GM23338 (cell line): ENCODE data around the gene VARS2. TPM values are rescaled to one million over a fixed set of nuclear protein-coding genes. Genes with fewer than 3 reads are reported as not detected.

Experiments
- ATAC-seq: fragments of 200-7000 bp; cut with Tn5 transposase; 3 replicates; pipeline ENCODE4 v1.9.1; 2020
- DNase-seq: peaks from one replicate; pipeline ENCODE4 v3.0.0-alpha.2; 2015; ENCODE audit warnings: low spot score
- H2AFZ ChIP-seq: fragments of 200-600 bp; sonication (generic); 2 replicates; pipeline ENCODE4 v1.8.0; 2016; ENCODE audit warnings: antibody characterized with exemption, mild to moderate bottlenecking, moderate library complexity
- H3F3A ChIP-seq: fragments of 200-600 bp; sonication (generic); replicated peaks from 2 replicates; pipeline ENCODE4 v1.8.0; 2017; ENCODE audit warnings: antibody characterized with exemption, mixed run types, low read depth
- H3K27ac ChIP-seq: fragments of 200-600 bp; sonication (generic); 2 replicates; pipeline ENCODE4 v1.6.1; 2016; ENCODE audit warnings: low read depth
- H3K27me3 ChIP-seq: fragments of 200-600 bp; sonication (generic); 2 replicates; pipeline ENCODE4 v1.8.0; 2016; ENCODE audit warnings: mild to moderate bottlenecking, mixed run types, moderate library complexity; ENCODE audit not compliant: insufficient read depth
- H3K36me3 ChIP-seq: fragments of 200-600 bp; sonication (generic); 2 replicates; pipeline ENCODE4 v1.8.0; 2016; ENCODE audit warnings: mild to moderate bottlenecking; ENCODE audit not compliant: insufficient read depth
- H3K4me1 ChIP-seq: fragments of 200-600 bp; sonication (generic); 2 replicates; pipeline ENCODE4 v1.8.0; 2016; ENCODE audit warnings: mild to moderate bottlenecking, moderate library complexity; ENCODE audit not compliant: insufficient read depth
- H3K4me2 ChIP-seq: fragments of 200-600 bp; sonication (generic); 2 replicates; pipeline ENCODE4 v1.7.1; 2017; ENCODE audit warnings: mixed run types
- H3K4me3 ChIP-seq: fragments of 200-600 bp; sonication (generic); 2 replicates; pipeline ENCODE4 v1.6.1; 2016; ENCODE audit warnings: mixed run types
- H3K79me2 ChIP-seq: fragments of 200-600 bp; sonication (generic); replicated peaks from 2 replicates; pipeline ENCODE4 v1.8.0; 2017; ENCODE audit warnings: mild to moderate bottlenecking; ENCODE audit not compliant: insufficient read depth
- H3K9me2 ChIP-seq: fragments of 200-600 bp; sonication (generic); 2 replicates; pipeline ENCODE4 v1.8.0; 2017; ENCODE audit not compliant: insufficient read depth
- H4K20me1 ChIP-seq: fragments of 200-600 bp; sonication (generic); replicated peaks from 2 replicates; pipeline ENCODE4 v1.8.0; 2017; ENCODE audit warnings: mild to moderate bottlenecking; ENCODE audit not compliant: insufficient read depth
- H3K27ac Mint-ChIP-seq: 2 replicates; pipeline ENCODE4 v1.8.0; 2020; ENCODE audit warnings: inconsistent platforms, mild to moderate bottlenecking, moderate library complexity, mixed read lengths
- H3K27me3 Mint-ChIP-seq: 3 replicates; pipeline ENCODE4 v1.8.0; 2022; ENCODE audit warnings: low read depth, mild to moderate bottlenecking, moderate library complexity, mixed read lengths, inconsistent platforms; ENCODE audit not compliant: insufficient read depth, poor library complexity
- H3K36me3 Mint-ChIP-seq: 3 replicates; pipeline ENCODE4 v1.8.0; 2021; ENCODE audit warnings: low read depth, mild to moderate bottlenecking, inconsistent platforms, moderate library complexity, mixed read lengths
- H3K4me1 Mint-ChIP-seq: 3 replicates; pipeline ENCODE4 v1.8.0; 2020; ENCODE audit warnings: mild to moderate bottlenecking, inconsistent platforms, mixed read lengths
- H3K4me3 Mint-ChIP-seq: 3 replicates; pipeline ENCODE4 v1.8.0; 2021; ENCODE audit warnings: moderate library complexity, mild to moderate bottlenecking, inconsistent platforms, mixed read lengths
- H3K9me3 Mint-ChIP-seq: 3 replicates; pipeline ENCODE4 v1.8.0; 2020; ENCODE audit warnings: moderate library complexity, mild to moderate bottlenecking, inconsistent platforms, mixed read lengths
- EZH2 ChIP-seq: fragments of 200-600 bp; sonication (generic); IDR thresholded peaks from one replicate; pipeline ENCODE4 v1.8.0; 2017; ENCODE audit warnings: antibody characterized with exemption, mild to moderate bottlenecking, low read depth; ENCODE audit not compliant: unreplicated experiment
- STAT1 ChIP-seq: IDR thresholded peaks from one replicate; pipeline ENCODE4 v1.6.1; 2016; ENCODE audit warnings: antibody characterized with exemption; ENCODE audit not compliant: unreplicated experiment
- ZNF114 ChIP-seq: fragments of 250-450 bp; sonication (Bioruptor Pico); IDR thresholded peaks from 2 replicates; pipeline ENCODE4 v1.5.0; 2020; ENCODE audit warnings: mild to moderate bottlenecking, moderate library complexity
- ZNF331 ChIP-seq: fragments of 250-450 bp; sonication (Bioruptor Pico); IDR thresholded peaks from 2 replicates; pipeline ENCODE4 v1.5.0; 2020; ENCODE audit warnings: low read depth, mild to moderate bottlenecking, moderate library complexity
- microRNA-seq: library from miRNA; unstranded; fragments of <30 nt; microRNA quantifications from one replicate; pipeline ENCODE4, GENCODE V29; 2017
- polyA plus RNA-seq: library from polyadenylated mRNA; unstranded; fragments of >200 nt; fragmentation: Nextera tagmentation; extraction: Ambion mirVana; gene quantifications from 2 replicates; pipeline ENCODE4 v1.2.1, GENCODE V29; 2016
- small RNA-seq: library from RNA; depleted of rRNA; stranded (forward); fragments of <200 nt; gene quantifications from one replicate; pipeline ENCODE3, GENCODE V24; 2014; ENCODE audit warnings: low replicate concordance
- total RNA-seq: library from RNA; depleted of rRNA; stranded (reverse); fragments of >200 nt; shearing (Covaris generic); gene quantifications from 2 replicates; pipeline ENCODE4 v1.2.3, GENCODE V29; 2014; rRNA removed
- TF ChIP-seq, protein P1 (sequence below), 2 experiments: fragments of 200-600 bp in 1 of 2; sonication (generic) in 1 of 2; conservative IDR thresholded peaks; 2 replicates each; pipeline versions ENCODE4 v1.5.1 to v1.6.1; 2016 to 2017; ENCODE audit warnings: antibody characterized with exemption in 2 of 2, low read depth in 2 of 2, mild to moderate bottlenecking in 2 of 2, moderate library complexity in 1 of 2

Gene VARS2
- total and polyA plus RNA-seq, 2 experiments from 2014 or later: 13.7 to 36.4 TPM

- ATAC-seq (no peak), DNase-seq (no peak)
- Histone ChIP-seq H4K20me1 (no peaks in the 10 kb centered on the region), H3K4me3 (no peak overlapping the region), H3K36me3 (no peaks in the 10 kb centered on the region), H3K9me2 (0 out of 2 replicates have a peak, but pooled peaks cover under 1% of the 10 kb centered on the region), H3K4me2 (no peak overlapping the region), H3K79me2 (no peaks in the 10 kb centered on the region), H2AFZ (no peak overlapping the region), H3K27ac (no peak overlapping the region), H3K4me1 (no peaks in the 10 kb centered on the region), H3K27me3 (no peaks in the 10 kb centered on the region), H3F3A (no peaks in the 10 kb centered on the region)
- peaks cover 10% of the 10 kb centered on the region for H3K4me1 Mint-ChIP-seq
- no peaks in the 10 kb centered on the region for H3K36me3 Mint-ChIP-seq
- no peak overlapping the region for H3K27ac Mint-ChIP-seq
- no peaks in the 10 kb centered on the region for H3K9me3 Mint-ChIP-seq
- no peak overlapping the region for H3K4me3 Mint-ChIP-seq
- peaks cover 3% of the 10 kb centered on the region for H3K27me3 Mint-ChIP-seq
- TF ChIP-seq, protein P1, sequence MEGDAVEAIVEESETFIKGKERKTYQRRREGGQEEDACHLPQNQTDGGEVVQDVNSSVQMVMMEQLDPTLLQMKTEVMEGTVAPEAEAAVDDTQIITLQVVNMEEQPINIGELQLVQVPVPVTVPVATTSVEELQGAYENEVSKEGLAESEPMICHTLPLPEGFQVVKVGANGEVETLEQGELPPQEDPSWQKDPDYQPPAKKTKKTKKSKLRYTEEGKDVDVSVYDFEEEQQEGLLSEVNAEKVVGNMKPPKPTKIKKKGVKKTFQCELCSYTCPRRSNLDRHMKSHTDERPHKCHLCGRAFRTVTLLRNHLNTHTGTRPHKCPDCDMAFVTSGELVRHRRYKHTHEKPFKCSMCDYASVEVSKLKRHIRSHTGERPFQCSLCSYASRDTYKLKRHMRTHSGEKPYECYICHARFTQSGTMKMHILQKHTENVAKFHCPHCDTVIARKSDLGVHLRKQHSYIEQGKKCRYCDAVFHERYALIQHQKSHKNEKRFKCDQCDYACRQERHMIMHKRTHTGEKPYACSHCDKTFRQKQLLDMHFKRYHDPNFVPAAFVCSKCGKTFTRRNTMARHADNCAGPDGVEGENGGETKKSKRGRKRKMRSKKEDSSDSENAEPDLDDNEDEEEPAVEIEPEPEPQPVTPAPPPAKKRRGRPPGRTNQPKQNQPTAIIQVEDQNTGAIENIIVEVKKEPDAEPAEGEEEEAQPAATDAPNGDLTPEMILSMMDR (conservative IDR thresholded peaks at IDR 0.05; ENCODE audit: low read depth in 2 of 2): no peak
- no peak for TF ChIP-seq EZH2
Observed at GRCh38 chr6:30972816-30973215, 58.8 kb downstream of the VARS2 start.

DNA sequence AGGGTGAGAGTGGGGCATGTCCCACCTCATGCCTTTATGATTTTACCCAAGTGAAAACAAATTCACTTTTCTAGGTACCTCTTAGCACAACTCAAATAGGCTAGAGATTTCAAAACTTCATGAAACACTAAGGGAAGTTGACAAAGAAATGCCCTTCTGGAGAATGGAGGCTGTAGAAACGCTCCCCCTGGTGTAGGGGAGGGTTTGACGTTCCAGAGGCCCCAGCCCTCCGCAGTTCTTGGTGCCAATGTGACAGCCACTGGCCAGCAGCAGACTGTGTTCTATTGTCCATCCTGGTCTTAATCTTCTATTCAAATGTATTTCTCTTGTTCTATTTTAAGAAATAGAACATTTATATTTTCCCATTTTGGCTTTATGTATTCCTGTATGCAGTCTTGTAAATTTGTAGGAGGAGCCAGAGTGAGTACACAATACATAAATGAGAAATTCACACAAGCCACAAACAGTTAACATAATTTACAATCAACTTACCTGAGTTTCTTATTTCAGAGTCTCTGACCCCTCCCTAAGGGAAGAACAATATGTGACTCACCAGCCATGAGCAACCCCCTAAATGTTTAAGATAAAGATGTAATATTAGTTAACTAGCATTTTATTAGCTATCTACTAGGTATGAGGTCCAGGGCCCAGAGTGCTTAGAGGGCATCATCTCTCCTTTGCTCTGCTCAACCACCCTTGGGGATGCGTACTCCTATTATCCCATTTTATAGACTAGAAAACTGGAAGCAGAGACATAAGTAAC, 60.6 kb downstream of the VARS2 start:
- no peaks in the 10 kb centered on the region for H3K36me3 Mint-ChIP-seq

More for the DNA sequence above, 60.6 kb downstream of the VARS2 start:
- Mint-ChIP-seq H3K4me1 (peaks cover 10% of the 10 kb centered on the region), H3K4me3 (no peak overlapping the region), H3K27me3 (peaks cover 3% of the 10 kb centered on the region), H3K9me3 (no peaks in the 10 kb centered on the region), H3K27ac (no peak overlapping the region)
- ATAC-seq (peak; percentile 72), DNase-seq (peak; percentile 38)
- no peak for TF ChIP-seq STAT1
- TF ChIP-seq ZNF114: no peak
- TF ChIP-seq, protein P1 (conservative IDR thresholded peaks at IDR 0.05; ENCODE audit: low read depth in 2 of 2): peak; percentile 23 to 43; a peak in 2 of 4 replicates
- TF ChIP-seq ZNF331: no peak
- H2AFZ ChIP-seq: no peak overlapping the region
- no peaks in the 10 kb centered on the region for H3K79me2 ChIP-seq
- H3K4me1 ChIP-seq: no peaks in the 10 kb centered on the region
- H3K4me3 ChIP-seq: no peak overlapping the region
- 0 out of 2 replicates have a peak, but pooled peaks cover 6% of the 10 kb centered on the region for H3K9me2 ChIP-seq
- no peak overlapping the region for H3K27ac ChIP-seq
- no peaks in the 10 kb centered on the region for H3K36me3 ChIP-seq
- no peaks in the 10 kb centered on the region for H3F3A ChIP-seq
- H3K27me3 ChIP-seq: no peaks in the 10 kb centered on the region
- H3K4me2 ChIP-seq: no peak overlapping the region
- H4K20me1 ChIP-seq: no peaks in the 10 kb centered on the region

Small RNA genes within 50 kb of the gene (microRNA-seq; reads per million reads assigned to microRNA genes)
- not detected for gene MIR4640

Small RNA genes within 50 kb of the gene (small RNA-seq; reads per million reads assigned to genes)
- not detected for gene RF00019

Other genes starting within 250 kb of the VARS2 start
- 30.8 and 31.3 TPM in 2 replicates for gene DHX16, start 241.2 kb upstream of the VARS2 start, total RNA-seq
- 16.0 and 16.2 TPM in 2 replicates for gene DHX16, start 241.2 kb upstream of the VARS2 start, polyA plus RNA-seq
- gene PPP1R18, start 227.6 kb upstream of the VARS2 start, total RNA-seq: 18.2 and 19.2 TPM in 2 replicates
- gene PPP1R18, start 227.6 kb upstream of the VARS2 start, polyA plus RNA-seq: 17.1 and 21.2 TPM in 2 replicates
- gene NRM, start 223.3 kb upstream of the VARS2 start, total RNA-seq: 11.3 and 13.8 TPM in 2 replicates
- 29.7 and 33.8 TPM in 2 replicates for gene NRM, start 223.3 kb upstream of the VARS2 start, polyA plus RNA-seq
- gene MDC1, start 197.0 kb upstream of the VARS2 start, total RNA-seq: 28.9 and 32.7 TPM in 2 replicates
- 17.2 and 19.7 TPM in 2 replicates for gene MDC1, start 197.0 kb upstream of the VARS2 start, polyA plus RNA-seq
- gene TUBB, start 193.9 kb upstream of the VARS2 start, total RNA-seq: 1,591 and 1,704 TPM in 2 replicates
- 1,041 and 1,059 TPM in 2 replicates for gene TUBB, start 193.9 kb upstream of the VARS2 start, polyA plus RNA-seq
- gene FLOT1, start 171.6 kb upstream of the VARS2 start, total RNA-seq: 70.4 and 94.5 TPM in 2 replicates
- gene FLOT1, start 171.6 kb upstream of the VARS2 start, polyA plus RNA-seq: 72.2 and 75.1 TPM in 2 replicates
- 14.1 and 19.9 TPM in 2 replicates for gene IER3, start 169.7 kb upstream of the VARS2 start, total RNA-seq
- gene IER3, start 169.7 kb upstream of the VARS2 start, polyA plus RNA-seq: 21.2 and 23.3 TPM in 2 replicates
- gene DDR1, start 29.7 kb upstream of the VARS2 start, total RNA-seq: 140 and 154 TPM in 2 replicates
- gene DDR1, start 29.7 kb upstream of the VARS2 start, polyA plus RNA-seq: 58.3 and 71.6 TPM in 2 replicates
- 32.6 and 46.5 TPM in 2 replicates for gene GTF2H4, start 6.0 kb upstream of the VARS2 start, total RNA-seq
- 14.1 and 14.8 TPM in 2 replicates for gene GTF2H4, start 6.0 kb upstream of the VARS2 start, polyA plus RNA-seq
- not detected in 2 replicates for gene SFTA2, start 17.9 kb downstream of the VARS2 start, total RNA-seq
- not detected in 2 replicates for gene SFTA2, start 17.9 kb downstream of the VARS2 start, polyA plus RNA-seq
- 0.12 TPM in 1 of 2 replicates, not detected in the other for gene MUCL3, start 26.7 kb downstream of the VARS2 start, total RNA-seq
- 0.32 and 0.40 TPM in 2 replicates for gene MUCL3, start 26.7 kb downstream of the VARS2 start, polyA plus RNA-seq
- not detected in 2 replicates for gene MUC21, start 69.5 kb downstream of the VARS2 start, total RNA-seq
- not detected in 2 replicates for gene MUC21, start 69.5 kb downstream of the VARS2 start, polyA plus RNA-seq
- not detected in 2 replicates for gene MUC22, start 96.2 kb downstream of the VARS2 start, total RNA-seq
- not detected in 2 replicates for gene MUC22, start 96.2 kb downstream of the VARS2 start, polyA plus RNA-seq
- not detected in 2 replicates for gene C6orf15, start 198.3 kb downstream of the VARS2 start, total RNA-seq
- not detected in 2 replicates for gene C6orf15, start 198.3 kb downstream of the VARS2 start, polyA plus RNA-seq
- 0.16 TPM in 1 of 2 replicates, not detected in the other for gene PSORS1C1, start 200.6 kb downstream of the VARS2 start, total RNA-seq
- gene PSORS1C1, start 200.6 kb downstream of the VARS2 start, polyA plus RNA-seq: not detected in 2 replicates
- gene CDSN, start 206.2 kb downstream of the VARS2 start, total RNA-seq: 0.07 TPM in 1 of 2 replicates, not detected in the other
- not detected in 2 replicates for gene CDSN, start 206.2 kb downstream of the VARS2 start, polyA plus RNA-seq
- gene PSORS1C2, start 224.8 kb downstream of the VARS2 start, total RNA-seq: not detected in 2 replicates
- 0.47 and 1.3 TPM in 2 replicates for gene PSORS1C2, start 224.8 kb downstream of the VARS2 start, polyA plus RNA-seq
- 37.0 and 46.7 TPM in 2 replicates for gene CCHCR1, start 243.6 kb downstream of the VARS2 start, total RNA-seq
- gene CCHCR1, start 243.6 kb downstream of the VARS2 start, polyA plus RNA-seq: 19.8 and 21.3 TPM in 2 replicates
- gene TCF19, start 244.4 kb downstream of the VARS2 start, total RNA-seq: 11.1 and 11.2 TPM in 2 replicates
- 7.1 and 8.3 TPM in 2 replicates for gene TCF19, start 244.4 kb downstream of the VARS2 start, polyA plus RNA-seq